HG03025 (cell line): ENCODE data around the gene TLR9.

Experiments
- ATAC-seq: cut with Tn5 transposase; IDR thresholded peaks from one replicate; pipeline ENCODE4 v1.9.1; 2021; ENCODE audit warnings: mild to moderate bottlenecking, moderate library complexity; ENCODE audit not compliant: unreplicated experiment, low FRiP score

TLR9 gene

DNA sequence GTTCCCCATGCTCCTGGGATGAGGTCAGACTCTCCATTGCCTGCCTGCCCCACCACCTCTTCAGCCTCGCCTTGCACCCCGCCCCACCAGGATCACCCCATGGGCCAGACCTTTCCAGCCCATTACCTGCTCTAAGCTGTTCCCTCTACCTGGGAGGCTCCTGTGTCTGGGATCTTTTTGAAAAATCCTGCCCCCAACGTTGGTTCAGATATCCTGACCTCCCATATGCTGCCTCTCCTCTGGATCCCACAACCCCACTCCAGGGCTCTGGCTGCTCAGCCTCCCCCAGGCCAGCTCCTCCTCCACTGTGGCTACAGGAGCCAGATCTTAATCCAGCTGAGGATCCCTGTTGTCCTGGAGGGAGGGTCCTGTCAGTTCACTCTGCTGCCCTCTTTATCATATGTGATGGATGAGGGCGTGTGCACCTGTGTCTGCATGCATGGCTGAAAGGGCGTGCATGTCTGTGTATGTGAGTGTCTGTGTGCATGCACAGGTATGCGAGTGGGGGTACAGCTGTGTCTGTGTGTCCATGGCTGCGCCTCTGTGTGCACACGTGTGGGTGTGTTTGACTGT lies 49.2 kb downstream of the TLR9 start:
- ATAC-seq, result no peak

DNA sequence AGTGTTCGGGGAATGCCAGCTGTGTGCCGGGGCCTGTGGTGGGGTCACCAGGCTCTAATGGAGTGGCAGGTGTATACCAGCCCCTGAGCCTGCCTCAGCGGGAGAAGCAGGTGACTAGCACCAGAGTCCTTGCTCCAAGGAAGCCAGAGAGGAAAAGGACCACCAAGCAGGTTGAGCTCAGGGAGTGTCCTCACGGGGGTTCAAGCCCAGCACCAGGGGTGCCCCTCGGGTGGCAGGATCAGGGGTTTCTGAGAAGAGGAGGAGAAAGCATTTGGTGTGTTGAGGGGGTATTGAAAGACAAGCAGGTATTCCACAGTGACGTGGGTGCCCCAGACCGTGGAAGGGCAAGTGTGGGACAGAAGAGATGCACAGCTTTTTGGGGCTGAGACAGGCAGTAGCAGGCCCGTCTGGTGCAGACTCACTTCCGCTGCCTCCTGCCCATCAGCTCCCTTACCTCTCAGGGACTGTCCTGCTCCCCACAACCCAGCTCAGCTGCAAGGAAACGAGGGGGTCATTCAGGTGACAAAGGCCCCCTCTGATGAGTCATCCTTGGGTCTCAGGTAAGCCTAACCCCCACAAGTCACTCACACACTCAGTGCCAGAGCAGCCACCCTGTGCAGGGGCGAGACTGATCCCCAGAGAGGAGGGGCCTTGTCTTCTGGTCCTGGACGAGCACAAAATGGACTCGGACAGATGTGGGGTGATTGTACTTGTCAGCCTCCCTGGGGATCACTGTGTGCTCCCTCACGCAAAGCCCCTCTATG lies 49.8 kb downstream of the TLR9 start:
- no peak for ATAC-seq

DNA sequence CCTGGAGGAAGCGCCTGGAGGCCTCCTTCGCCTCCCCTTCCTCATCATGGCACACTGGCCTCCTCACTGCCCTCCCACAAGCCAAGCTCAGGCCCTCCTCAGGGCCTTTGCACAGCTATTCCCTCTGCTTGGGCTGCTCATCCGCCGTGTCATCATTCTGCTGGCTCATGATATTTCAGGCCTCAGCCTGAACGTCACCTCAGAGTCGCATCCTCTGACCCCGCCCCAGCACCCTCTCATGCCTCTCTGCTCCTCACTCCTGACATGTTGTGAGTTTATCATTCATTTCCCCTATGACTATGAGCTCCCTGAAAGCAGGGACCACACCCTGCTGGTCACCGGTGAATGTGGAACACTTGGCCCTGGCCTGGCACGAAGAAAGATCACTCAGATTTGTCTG lies 50.5 kb downstream of the TLR9 start:
- ATAC-seq, result no peak

- ATAC-seq, result no peak
Observed at GRCh38 chr3:52173101-52173500, 52.3 kb downstream of the TLR9 start.

- ATAC-seq, result no peak
Observed at GRCh38 chr3:52172262-52172757, 53.1 kb downstream of the TLR9 start.

DNA sequence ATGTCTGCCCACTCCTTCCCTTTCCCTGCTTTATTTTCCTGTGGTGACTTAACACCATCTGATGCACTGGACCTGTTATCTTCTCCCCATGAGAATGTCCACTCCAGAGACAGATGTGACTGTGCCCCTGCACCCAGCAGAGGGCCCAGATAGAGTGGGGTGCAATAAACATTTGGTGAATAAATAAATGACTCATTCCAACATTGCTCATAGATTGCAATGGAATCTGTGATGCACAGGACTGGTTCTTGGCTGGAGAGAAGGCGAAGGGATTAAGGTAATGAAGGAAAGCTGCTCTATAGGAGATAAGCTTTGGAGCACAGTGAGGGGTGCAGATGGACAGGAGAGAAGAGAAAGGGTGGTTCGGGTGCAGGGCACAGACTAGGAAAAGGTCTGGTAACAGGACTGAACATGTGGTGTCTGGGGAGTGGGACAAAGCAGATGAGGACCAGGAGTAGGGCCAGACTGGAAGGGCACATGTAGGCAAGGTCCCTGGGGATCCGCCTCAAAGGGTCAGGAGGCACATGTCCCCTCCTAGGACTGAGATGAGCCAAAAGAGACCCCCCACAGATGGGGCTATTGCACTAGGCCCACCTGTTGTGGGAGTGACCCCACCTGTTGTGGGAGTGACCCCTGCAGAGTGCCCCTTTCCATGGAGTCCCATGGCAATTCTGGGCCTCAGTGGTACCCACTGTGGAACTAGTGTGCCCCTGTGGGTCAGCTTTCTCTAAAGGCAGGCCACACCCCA lies 53.8 kb downstream of the TLR9 start:
- no peak for ATAC-seq
